A673 (cell line): ENCODE measurements around the gene EOLA1. TPM values are rescaled to one million over a fixed set of nuclear protein-coding genes. Genes with fewer than 3 reads are reported as not detected.

Experiments
- BruUV-seq: library from RNA; stranded (reverse); fragments of 400-500 nt; replicated peaks from 2 replicates; lab custom pipeline; 2021; lab: Mats Ljungman, UMichigan
- CTCF ChIA-PET: fragments of 300-600 bp; sonication (Branson Sonifier 250); formaldehyde crosslinking; loops from one replicate; lab custom pipeline; 2022; ENCODE audit warnings: antibody characterized with exemption; lab: Charles Lee
- POLR2A ChIA-PET: fragments of 300-600 bp; sonication (Branson Sonifier 250); formaldehyde crosslinking; loops from one replicate; lab custom pipeline; 2022; ENCODE audit warnings: antibody characterized with exemption; ENCODE audit not compliant: low non-redundant PET; lab: Charles Lee
- DNase-seq: peaks from one replicate; pipeline ENCODE4 v3.0.0-alpha.2; 2015; ENCODE audit warnings: low spot score
- H3K27ac ChIP-seq: fragments of 200-600 bp; sonication (generic); 2 replicates; pipeline ENCODE4 v1.5.1; 2016; ENCODE audit warnings: mixed run types, low read depth, mild to moderate bottlenecking, mixed read lengths, antibody characterized with exemption, low read length; ENCODE audit not compliant: poor library complexity, severe bottlenecking
- H3K27me3 ChIP-seq: fragments of 200-600 bp; sonication (generic); replicated peaks from 2 replicates; pipeline ENCODE4 v1.6.1; 2017; ENCODE audit warnings: mixed run types, low read depth, mild to moderate bottlenecking, mixed read lengths, antibody characterized with exemption, low read length; ENCODE audit not compliant: insufficient read depth, poor library complexity
- H3K36me3 ChIP-seq: fragments of 200-600 bp; sonication (generic); 2 replicates; pipeline ENCODE4 v1.6.1; 2016; ENCODE audit warnings: mixed run types, mild to moderate bottlenecking, mixed read lengths, antibody characterized with exemption, low read length; ENCODE audit not compliant: insufficient read depth, poor library complexity, severe bottlenecking
- H3K4me1 ChIP-seq: fragments of 200-600 bp; sonication (generic); 2 replicates; pipeline ENCODE4 v1.6.1; 2017; ENCODE audit warnings: mixed run types, mild to moderate bottlenecking, mixed read lengths, antibody characterized with exemption, low read length; ENCODE audit not compliant: insufficient read depth, poor library complexity, severe bottlenecking
- H3K4me3 ChIP-seq: fragments of 200-600 bp; sonication (generic); 2 replicates; pipeline ENCODE4 v1.5.1; 2016; ENCODE audit warnings: low read depth, mixed run types, mild to moderate bottlenecking, mixed read lengths, low read length; ENCODE audit not compliant: poor library complexity, severe bottlenecking
- H3K9me3 ChIP-seq: fragments of 200-600 bp; sonication (generic); 2 replicates; pipeline ENCODE4 v1.6.1; 2016; ENCODE audit warnings: mixed run types, low read depth, mild to moderate bottlenecking, mixed read lengths, antibody characterized with exemption, low read length; ENCODE audit not compliant: poor library complexity, severe bottlenecking
- CTCF ChIP-seq: fragments of 300-800, 200-600 bp; sonication (generic); conservative IDR thresholded peaks from 2 replicates; pipeline ENCODE4 v1.5.1; 2017; ENCODE audit warnings: low read depth, mild to moderate bottlenecking, antibody characterized with exemption, low read length, moderate library complexity, mixed read lengths
- EZH2 ChIP-seq: fragments of 200-600 bp; sonication (generic); IDR thresholded peaks from 2 replicates; pipeline ENCODE4 v1.6.1; 2017; ENCODE audit warnings: borderline replicate concordance, low read depth, mild to moderate bottlenecking, mixed read lengths, antibody characterized with exemption, low read length; ENCODE audit not compliant: poor library complexity, severe bottlenecking
- intact Hi-C: fragments of 100-400 bp; cut with micrococcal nuclease; formaldehyde crosslinking; loops from one replicate; pipeline ENCODE4 v1.10.0; 2022; ENCODE audit not compliant: unreplicated experiment
- total RNA-seq: library from RNA; stranded (reverse); gene quantifications from 2 replicates; pipeline ENCODE4 v1.2.3, GENCODE V29; 2021

EOLA1 gene
- total RNA-seq, 1 experiment from 2014 or later = 15.3 TPM

GRCh38 chrX:149504226-149504914 lies 36.4 kb upstream of the EOLA1 start:
- TSS peak; percentile 65 for BruUV-seq
- no peak overlapping the region for H3K27ac ChIP-seq
- TF ChIP-seq EZH2 (no peak), CTCF (peak; percentile 43; the same call in 1 of the 2 replicates)
- no peaks in the 10 kb centered on the region for H3K9me3 ChIP-seq
- POLR2A ChIA-PET = no interaction called here
- CTCF ChIA-PET = no interaction called here
- H3K36me3 ChIP-seq = peaks cover 6% of the 10 kb centered on the region
- no peaks in the 10 kb centered on the region for H3K27me3 ChIP-seq
- H3K4me3 ChIP-seq = peak overlapping the region; percentile 54
- DNase-seq = peak; percentile 24
- no peaks in the 10 kb centered on the region for H3K4me1 ChIP-seq
- intact Hi-C loops = no loop called here

- peak within 1 kb of the TSS; percentile 69 for H3K27ac ChIP-seq
- BruUV-seq = no TSS peak
Observed at GRCh38 chrX:149504915-149505651, 35.7 kb upstream of the EOLA1 start, which contains the start of gene IDS. IDS (minus strand) TSS chrX:149505306; CDS start chrX:149505137, 169 bp downstream.

GRCh38 chrX:149505671-149506070 lies 35.1 kb upstream of the EOLA1 start:
- Histone ChIP-seq H3K9me3 (no peaks in the 10 kb centered on the region), H3K4me3 (peak overlapping the region; percentile 54), H3K36me3 (peaks cover 4% of the 10 kb centered on the region), H3K4me1 (no peaks in the 10 kb centered on the region), H3K27ac (no peak overlapping the region), H3K27me3 (no peaks in the 10 kb centered on the region)
- CTCF ChIA-PET = no interaction called here
- POLR2A ChIA-PET = no interaction called here
- no TSS peak for BruUV-seq
- intact Hi-C loops = no loop called here
- TF ChIP-seq CTCF = no peak
- no peak for TF ChIP-seq EZH2
- no peak for DNase-seq

More at GRCh38 chrX:149504915-149505651, 35.7 kb upstream of the EOLA1 start, which contains the start of gene IDS:
- DNase-seq = peak; percentile 91
- ChIA-PET POLR2A (no interaction called here), CTCF (no interaction called here)
- H3K9me3 ChIP-seq = no peaks in the 10 kb centered on the region
- intact Hi-C loops = no loop called here
- no peaks in the 10 kb centered on the region for H3K27me3 ChIP-seq
- TF ChIP-seq EZH2 (no peak), CTCF (no peak)
- H3K4me1 ChIP-seq = no peaks in the 10 kb centered on the region
- H3K36me3 ChIP-seq = peaks cover 6% of the 10 kb centered on the region
- peak within 1 kb of the TSS; percentile 54 for H3K4me3 ChIP-seq
